ENCODE measurements around the gene IMPACT.

GRCh38 chr18:24421831-24422230, 4.6 kb upstream of the IMPACT start:
- TF ChIP-seq CTCF (IDR thresholded peaks at IDR 0.05) (no peak), POLR2A (IDR thresholded peaks at IDR 0.05) (no peak)

All from esophagus squamous epithelium (tissue), 4 donors.